T-helper 17 cell (primary cell): ENCODE measurements around the gene INPP4B. TPM values are rescaled to one million over a fixed set of nuclear protein-coding genes. Genes with fewer than 3 reads are reported as not detected.
A peak's percentile ranks its signal among the peaks of the same experiment; 100 is the strongest.

Experiments used
- ATAC-seq: fragments of 150-1000 bp; cut with Tn5 transposase; 2 replicates; pipeline ENCODE4 v1.10.0; 2021; ENCODE audit warnings: mild to moderate bottlenecking, moderate library complexity
- DNase-seq, 3 donors: peaks; one replicate each; pipeline versions ENCODE4 v3.0.0 to v3.0.0-alpha.2; 2020 to 2021
- H3K9me3 ChIP-seq: one replicate; pipeline ENCODE4 v1.7.0; 2013; ENCODE audit warnings: low read length, mild to moderate bottlenecking; ENCODE audit not compliant: control insufficient read depth, poor library complexity, severe bottlenecking
- H3K27ac Mint-ChIP-seq: one replicate; pipeline ENCODE4 v1.8.0; 2022; ENCODE audit warnings: mild to moderate bottlenecking, moderate library complexity, mixed read lengths
- H3K27me3 Mint-ChIP-seq: one replicate; pipeline ENCODE4 v1.8.0; 2022; ENCODE audit warnings: mixed read lengths
- H3K36me3 Mint-ChIP-seq: one replicate; pipeline ENCODE4 v1.8.0; 2022; ENCODE audit warnings: low read depth, mixed read lengths
- H3K4me1 Mint-ChIP-seq: one replicate; pipeline ENCODE4 v1.8.0; 2022; ENCODE audit warnings: mild to moderate bottlenecking, mixed read lengths
- H3K4me3 Mint-ChIP-seq: one replicate; pipeline ENCODE4 v1.8.0; 2022; ENCODE audit warnings: mild to moderate bottlenecking, moderate library complexity, mixed read lengths
- total RNA-seq, 4 donors: library from RNA in 2 of 4; stranded (reverse) in 2 of 4; gene quantifications; one replicate each; pipeline ENCODE4 v1.2.3 and lab custom pipeline; 2022 to 2026

Gene INPP4B
- total RNA-seq, 2 donors from 2014 or later: 91.8 to 102 TPM

DNA sequence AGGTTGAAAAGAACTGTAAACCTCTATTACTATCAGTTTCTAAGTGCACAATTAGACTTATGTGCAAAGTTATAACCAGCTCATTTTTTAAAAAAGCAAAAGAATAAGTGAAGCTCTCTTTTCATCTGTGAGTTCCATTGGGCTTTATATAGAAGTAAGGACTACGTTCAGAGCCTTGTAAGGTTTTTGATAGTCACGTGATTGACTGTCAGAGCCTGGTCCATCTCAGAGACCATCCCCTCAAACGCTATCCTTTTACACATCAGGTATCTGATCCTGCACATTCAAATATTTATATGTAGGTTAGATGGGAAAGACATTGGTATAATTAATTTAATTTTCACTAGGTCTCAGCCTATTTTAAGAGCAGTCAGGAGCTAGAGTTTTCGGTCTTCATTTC, 279.3 kb downstream of the INPP4B start:
- H3K9me3 ChIP-seq: no peaks in the 10 kb centered on the region
- no peak for DNase-seq
- peak overlapping the region; percentile 100 for H3K4me3 Mint-ChIP-seq
- H3K27me3 Mint-ChIP-seq: no peaks in the 10 kb centered on the region
- peaks cover 13% of the 10 kb centered on the region for H3K36me3 Mint-ChIP-seq
- ATAC-seq: peak; percentile 55
- peak overlapping the region; percentile 100 for H3K27ac Mint-ChIP-seq
- H3K4me1 Mint-ChIP-seq: peaks cover 45% of the 10 kb centered on the region

GRCh38 chr4:142566243-142566642, 279.9 kb downstream of the INPP4B start:
- DNase-seq: no peak
- ATAC-seq: no peak
- Mint-ChIP-seq H3K4me3 (peak overlapping the region; percentile 100), H3K27me3 (no peaks in the 10 kb centered on the region), H3K4me1 (peaks cover 45% of the 10 kb centered on the region), H3K27ac (peak overlapping the region; percentile 100), H3K36me3 (peaks cover 13% of the 10 kb centered on the region)
- H3K9me3 ChIP-seq: no peaks in the 10 kb centered on the region

- H3K4me3 Mint-ChIP-seq: peak overlapping the region; percentile 100
- peaks cover 44% of the 10 kb centered on the region for H3K4me1 Mint-ChIP-seq
- no peak for DNase-seq
- peak; percentile 74 for ATAC-seq
- H3K27me3 Mint-ChIP-seq: no peaks in the 10 kb centered on the region
- H3K9me3 ChIP-seq: no peaks in the 10 kb centered on the region
- peaks cover 12% of the 10 kb centered on the region for H3K36me3 Mint-ChIP-seq
- peak overlapping the region; percentile 100 for H3K27ac Mint-ChIP-seq
Measured at GRCh38 chr4:142565771-142566170, 280.3 kb downstream of the INPP4B start.

- Mint-ChIP-seq H3K4me1 (peaks cover 50% of the 10 kb centered on the region), H3K4me3 (peak overlapping the region; percentile 19), H3K36me3 (peaks cover 8% of the 10 kb centered on the region)
Measured at GRCh38 chr4:142563682-142564291, 282.3 kb downstream of the INPP4B start.

GRCh38 chr4:142559986-142560385, 286.1 kb downstream of the INPP4B start:
- H3K36me3 Mint-ChIP-seq: peaks cover 5% of the 10 kb centered on the region
- peak overlapping the region; percentile 19 for H3K4me3 Mint-ChIP-seq
- ATAC-seq: peak; percentile 39
- no peaks in the 10 kb centered on the region for H3K27me3 Mint-ChIP-seq
- DNase-seq: no peak
- H3K4me1 Mint-ChIP-seq: peaks cover 60% of the 10 kb centered on the region
- no peaks in the 10 kb centered on the region for H3K9me3 ChIP-seq
- peak overlapping the region; percentile 56 for H3K27ac Mint-ChIP-seq

More at GRCh38 chr4:142563682-142564291, 282.3 kb downstream of the INPP4B start:
- DNase-seq (no peak), ATAC-seq (no peak)
- Mint-ChIP-seq H3K27me3 (no peaks in the 10 kb centered on the region), H3K27ac (peak overlapping the region; percentile 100)
- H3K9me3 ChIP-seq: no peaks in the 10 kb centered on the region

DNA sequence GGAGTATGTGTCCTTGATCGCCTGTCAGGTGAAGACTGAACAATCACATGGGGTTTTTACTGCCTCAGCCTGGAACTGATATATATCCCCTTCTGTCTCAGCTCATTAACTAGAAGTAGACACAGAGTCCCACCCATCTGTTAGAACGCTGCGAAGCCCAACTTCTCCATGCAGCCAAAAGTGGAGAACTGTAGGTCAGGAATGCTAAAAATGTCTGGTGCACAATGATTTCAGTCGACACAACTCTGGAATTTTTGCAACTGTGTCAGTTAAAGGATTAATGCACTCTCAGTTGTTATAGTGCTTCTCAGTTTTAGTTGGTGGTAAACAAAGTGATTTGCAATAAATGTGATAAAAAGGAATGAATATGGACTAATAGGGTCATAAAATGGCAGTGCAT, 287.2 kb downstream of the INPP4B start:
- Mint-ChIP-seq H3K4me3 (no peak overlapping the region), H3K36me3 (peaks cover 6% of the 10 kb centered on the region), H3K27ac (no peak overlapping the region), H3K4me1 (peaks cover 55% of the 10 kb centered on the region), H3K27me3 (no peaks in the 10 kb centered on the region)
- H3K9me3 ChIP-seq: no peaks in the 10 kb centered on the region
- ATAC-seq: no peak
- no peak for DNase-seq

- Mint-ChIP-seq H3K36me3 (peaks cover 6% of the 10 kb centered on the region), H3K4me1 (peaks cover 50% of the 10 kb centered on the region), H3K4me3 (peak overlapping the region; percentile 91), H3K27me3 (no peaks in the 10 kb centered on the region), H3K27ac (peak overlapping the region; percentile 91)
- ATAC-seq: peak; percentile 36
- H3K9me3 ChIP-seq: no peaks in the 10 kb centered on the region
- DNase-seq: no peak
Measured at GRCh38 chr4:142557239-142557801, 288.8 kb downstream of the INPP4B start.

- peak; percentile 38 for ATAC-seq
- Mint-ChIP-seq H3K4me1 (peaks cover 52% of the 10 kb centered on the region), H3K27ac (peak overlapping the region; percentile 91), H3K36me3 (peaks cover 6% of the 10 kb centered on the region), H3K27me3 (no peaks in the 10 kb centered on the region), H3K4me3 (peak overlapping the region; percentile 91)
- H3K9me3 ChIP-seq: no peaks in the 10 kb centered on the region
- DNase-seq: no peak
Measured at GRCh38 chr4:142556570-142557238, 289.4 kb downstream of the INPP4B start.

DNA sequence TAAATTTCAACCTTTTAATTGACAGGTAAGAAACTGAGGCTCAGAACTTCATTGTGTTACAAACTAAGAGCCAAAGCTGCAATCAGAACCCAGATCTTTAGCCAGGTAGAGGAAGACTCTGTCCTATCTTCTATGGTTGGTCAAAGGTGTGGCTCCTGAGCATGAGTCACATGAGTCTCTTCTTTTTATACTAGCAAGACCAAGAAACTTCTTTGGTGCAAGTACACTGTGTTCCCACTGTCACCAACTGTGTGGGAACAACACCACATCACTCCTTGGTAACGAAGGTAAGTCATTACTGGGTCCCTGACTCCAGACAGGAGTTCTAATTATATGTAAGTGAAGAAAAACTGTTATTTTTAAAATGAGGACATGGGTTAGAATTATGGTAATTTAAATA, 290.1 kb downstream of the INPP4B start:
- Mint-ChIP-seq H3K36me3 (peaks cover 6% of the 10 kb centered on the region), H3K4me3 (peak overlapping the region; percentile 91), H3K27ac (peak overlapping the region; percentile 91), H3K27me3 (no peaks in the 10 kb centered on the region), H3K4me1 (peaks cover 55% of the 10 kb centered on the region)
- no peaks in the 10 kb centered on the region for H3K9me3 ChIP-seq
- no peak for ATAC-seq
- DNase-seq: no peak

GRCh38 chr4:142554412-142554811, 291.7 kb downstream of the INPP4B start:
- no peak overlapping the region for H3K4me3 Mint-ChIP-seq
- H3K27ac Mint-ChIP-seq: peak overlapping the region; percentile 62
- no peaks in the 10 kb centered on the region for H3K9me3 ChIP-seq
- H3K36me3 Mint-ChIP-seq: peaks cover 6% of the 10 kb centered on the region
- DNase-seq (no peak), ATAC-seq (no peak)
- peaks cover 51% of the 10 kb centered on the region for H3K4me1 Mint-ChIP-seq
- no peaks in the 10 kb centered on the region for H3K27me3 Mint-ChIP-seq

DNA sequence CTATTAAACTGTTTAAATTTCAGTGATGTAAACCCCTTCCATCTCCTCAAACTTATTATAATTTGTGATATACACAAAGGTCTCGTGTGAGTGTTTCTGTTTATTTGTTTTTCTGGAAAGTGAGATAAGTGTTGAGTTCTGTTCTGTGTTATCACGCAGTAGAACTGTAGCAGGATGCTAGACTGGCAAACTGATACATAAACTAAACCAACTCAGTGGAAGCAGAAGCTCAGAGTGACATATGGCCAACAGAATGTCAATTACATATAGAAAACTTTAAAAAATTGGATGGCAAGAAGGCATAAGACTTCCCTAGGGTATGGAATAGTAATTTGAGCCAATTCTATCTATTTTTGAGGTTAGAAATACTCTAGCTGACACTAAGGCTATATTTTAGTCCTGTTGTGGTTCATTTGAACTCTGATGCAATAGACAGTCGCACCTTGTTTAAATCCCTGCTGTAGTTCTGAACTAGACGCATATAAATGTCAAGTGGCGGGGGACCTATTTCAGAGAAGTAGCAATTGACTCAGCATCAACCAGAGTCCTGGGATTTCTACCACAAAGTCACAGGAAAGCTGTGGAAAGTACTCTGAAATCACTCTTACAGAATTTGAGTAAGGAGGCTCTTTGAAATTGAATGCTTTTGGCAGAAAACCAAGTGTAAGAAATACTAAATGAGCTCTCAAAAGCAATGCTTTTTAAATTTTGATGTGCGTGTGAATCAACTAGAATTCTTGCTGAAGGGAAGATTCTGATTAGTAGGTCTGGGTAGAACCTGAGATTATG, 294.4 kb downstream of the INPP4B start:
- H3K27ac Mint-ChIP-seq: no peak overlapping the region
- H3K36me3 Mint-ChIP-seq: peaks cover 5% of the 10 kb centered on the region
- no peak overlapping the region for H3K4me3 Mint-ChIP-seq
- no peaks in the 10 kb centered on the region for H3K9me3 ChIP-seq
- DNase-seq (no peak), ATAC-seq (no peak)
- H3K27me3 Mint-ChIP-seq: no peaks in the 10 kb centered on the region
- peaks cover 42% of the 10 kb centered on the region for H3K4me1 Mint-ChIP-seq

- Mint-ChIP-seq H3K4me1 (peaks cover 34% of the 10 kb centered on the region), H3K36me3 (peaks cover 5% of the 10 kb centered on the region), H3K27ac (no peak overlapping the region), H3K27me3 (no peaks in the 10 kb centered on the region), H3K4me3 (no peak overlapping the region)
- DNase-seq: no peak
- ATAC-seq: no peak
- H3K9me3 ChIP-seq: no peaks in the 10 kb centered on the region
Measured at GRCh38 chr4:142550965-142551364, 295.1 kb downstream of the INPP4B start.
